ENCODE measurements around the gene SRP9.
"Not testable (repeated sequence)": the region's sequence is repeated elsewhere in the genome, so short reads cannot be mapped to it uniquely, and the experiment has no call there.

Gene SRP9

DNA sequence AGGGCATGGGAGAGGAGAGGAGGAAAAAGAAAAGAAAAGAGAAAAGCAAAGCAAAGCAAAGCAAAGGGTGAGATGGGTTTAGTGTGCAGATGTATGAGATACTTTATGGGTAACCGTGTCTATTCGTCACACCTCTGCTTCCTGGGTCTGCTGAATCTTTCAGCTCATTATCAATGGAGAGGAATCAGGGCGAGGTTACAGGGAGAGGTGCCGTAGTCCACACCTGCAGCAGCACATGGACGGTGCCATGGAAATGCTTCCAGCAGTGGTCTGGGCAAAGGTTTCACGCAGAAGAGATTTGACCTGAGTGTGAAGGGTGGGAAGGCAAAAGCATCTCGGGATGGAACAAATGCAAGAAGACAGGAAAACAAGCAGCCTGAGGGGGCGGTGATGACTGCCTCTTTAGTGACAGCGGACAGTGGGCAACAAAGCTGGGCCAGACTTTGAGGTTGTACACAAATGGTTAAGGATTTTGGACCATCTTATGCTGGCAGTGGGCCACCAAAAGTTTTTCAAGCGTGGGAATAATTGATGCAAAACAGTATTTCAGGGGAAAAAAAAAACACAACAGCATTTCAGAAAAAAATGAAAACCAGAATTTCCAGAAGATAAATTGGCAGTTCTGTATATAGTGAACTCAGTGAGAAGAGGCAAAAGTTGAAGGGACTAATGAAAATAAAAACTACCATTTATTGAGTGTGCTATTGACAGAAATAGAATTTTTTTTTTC, 19.5 kb upstream of the SRP9 start:
- no peak for DNase-seq

DNA sequence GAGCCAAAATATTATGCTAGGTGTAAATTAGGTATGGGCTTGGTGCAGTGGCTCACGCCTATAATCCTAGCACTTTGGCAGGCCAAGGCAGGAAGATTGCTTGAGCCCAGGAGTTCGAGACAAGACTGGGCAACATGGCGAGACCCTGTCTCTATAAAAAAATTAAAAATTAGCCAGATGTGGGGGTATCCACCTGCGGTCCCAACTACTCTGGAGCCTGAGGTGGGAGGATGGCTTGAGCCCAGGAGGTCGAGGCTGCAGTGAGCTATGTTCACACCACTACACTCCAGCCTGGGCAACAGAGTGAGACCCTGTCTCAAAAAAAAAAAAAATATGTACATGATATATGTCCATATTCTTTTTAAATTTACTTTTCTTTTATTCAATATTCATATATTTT, 17.7 kb upstream of the SRP9 start:
- DNase-seq = not testable (repeated sequence)

DNA sequence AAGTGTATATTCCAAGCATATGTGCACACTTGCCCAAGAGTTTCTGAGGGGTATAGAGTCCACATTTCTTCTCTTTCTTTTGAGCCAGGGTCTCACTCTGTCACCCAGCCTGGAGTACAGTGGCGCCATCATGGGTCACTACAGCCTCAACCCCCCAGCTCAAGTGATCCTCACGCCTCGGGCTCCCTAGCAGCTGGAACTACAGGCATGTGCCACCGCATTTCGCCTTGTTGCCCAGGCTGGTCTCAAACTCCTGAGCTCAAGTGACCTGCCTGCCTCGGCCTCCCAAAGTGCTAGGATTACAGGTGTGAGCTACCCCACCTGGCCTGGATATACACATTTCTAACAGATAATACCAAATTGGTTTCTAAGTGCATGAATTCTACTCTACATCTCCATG, 17.1 kb upstream of the SRP9 start:
- no peak for DNase-seq

DNA sequence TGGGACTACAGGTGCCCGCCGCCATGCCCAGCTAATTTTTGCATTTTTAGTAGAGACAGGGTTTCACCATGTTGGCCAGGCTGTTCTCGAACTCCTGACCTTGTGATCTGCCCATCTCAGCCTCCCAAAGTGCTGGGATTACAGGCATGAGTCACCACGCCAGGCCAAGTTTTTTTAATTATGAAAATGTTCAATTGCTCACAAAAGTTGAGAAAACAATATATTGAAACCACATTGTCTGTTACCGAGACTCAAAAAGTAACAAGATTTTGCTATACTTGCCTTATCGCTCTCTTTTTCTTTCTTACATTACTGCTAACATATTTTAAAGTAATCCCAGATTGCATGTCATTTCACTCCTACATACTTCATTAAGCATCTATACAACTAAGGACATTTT, 16.2 kb upstream of the SRP9 start:
- not testable (repeated sequence) for DNase-seq

DNA sequence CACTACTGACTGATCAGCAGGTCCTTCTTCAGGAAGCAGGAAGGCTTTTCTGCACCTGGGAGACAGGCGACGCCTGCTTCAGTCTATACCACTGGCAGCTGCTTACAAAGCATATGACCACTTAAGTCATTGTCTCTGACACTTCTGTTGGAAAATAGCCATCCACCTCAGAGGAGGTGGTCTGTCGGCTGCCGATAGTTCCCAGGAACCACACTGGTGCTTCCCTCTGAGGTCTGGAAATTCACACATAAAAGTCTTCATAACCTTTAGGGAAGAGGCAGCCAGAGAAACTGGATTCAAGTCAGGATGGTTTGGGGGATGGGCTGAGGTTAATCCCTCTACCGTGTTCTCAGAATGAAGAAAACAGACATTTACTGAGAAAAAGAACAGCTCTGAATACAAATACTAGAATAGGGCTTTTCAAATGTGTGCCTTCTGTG, 15.6 kb upstream of the SRP9 start:
- DNase-seq = peak; percentile 61

DNA sequence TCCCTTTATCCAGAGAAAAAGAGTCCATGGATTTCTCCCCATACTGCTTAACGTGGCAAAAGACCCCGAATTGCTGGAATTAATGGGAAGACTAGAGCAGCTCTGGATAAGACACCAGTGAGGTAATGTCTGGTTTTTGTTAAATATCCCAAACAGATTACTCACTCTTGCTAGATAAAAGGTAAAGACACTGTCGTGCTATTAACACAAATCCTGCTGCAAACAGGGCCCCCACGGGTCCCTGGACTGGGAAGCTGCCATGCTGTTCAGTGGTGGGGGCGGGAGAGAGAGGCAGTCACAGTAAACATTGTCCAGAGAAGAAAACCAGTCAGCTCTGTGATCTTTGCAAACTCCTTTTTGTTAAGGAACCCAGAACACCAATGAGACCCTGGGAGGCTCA, 15.2 kb upstream of the SRP9 start:
- no peak for DNase-seq

DNA sequence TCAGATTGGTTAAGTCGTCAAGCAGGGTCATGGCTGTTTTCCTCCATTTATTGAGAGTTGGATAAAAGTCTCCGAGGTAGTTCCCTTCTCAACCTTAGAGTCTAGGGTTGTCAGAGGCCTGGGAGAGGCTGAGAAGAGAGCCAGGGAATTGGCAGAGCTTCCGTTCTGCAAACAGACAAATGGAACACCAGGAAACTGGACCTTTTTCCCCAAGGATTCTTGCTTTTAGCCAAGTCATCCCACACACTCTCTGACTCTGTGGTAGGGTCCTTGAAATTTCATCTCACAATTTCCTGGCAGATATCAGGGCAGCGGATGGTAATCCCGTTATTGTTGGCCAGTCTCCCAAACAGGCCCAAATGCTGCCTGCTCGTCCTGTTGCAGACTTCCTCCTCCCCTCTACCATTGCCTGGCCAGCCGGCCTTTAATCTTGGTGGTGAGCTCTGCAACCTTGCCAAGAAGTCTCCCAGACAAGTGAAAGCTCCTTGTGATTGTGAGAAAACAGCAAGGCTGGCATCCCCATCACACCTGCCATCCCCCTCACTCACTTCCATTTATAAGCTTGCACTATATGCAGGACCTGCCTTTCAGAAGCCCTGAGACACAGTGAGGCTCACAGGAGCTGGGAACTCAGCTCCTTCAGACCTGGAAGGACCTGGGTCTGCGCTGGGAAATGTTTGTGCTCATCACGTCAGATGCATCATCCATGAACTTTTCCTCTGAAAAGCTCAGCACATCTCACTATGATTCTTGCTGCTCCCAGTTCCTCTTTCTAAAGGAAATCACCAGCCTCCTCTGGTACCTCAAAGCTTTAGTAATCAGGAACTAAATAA, 13.7 kb upstream of the SRP9 start:
- peak; percentile 72 for DNase-seq

DNA sequence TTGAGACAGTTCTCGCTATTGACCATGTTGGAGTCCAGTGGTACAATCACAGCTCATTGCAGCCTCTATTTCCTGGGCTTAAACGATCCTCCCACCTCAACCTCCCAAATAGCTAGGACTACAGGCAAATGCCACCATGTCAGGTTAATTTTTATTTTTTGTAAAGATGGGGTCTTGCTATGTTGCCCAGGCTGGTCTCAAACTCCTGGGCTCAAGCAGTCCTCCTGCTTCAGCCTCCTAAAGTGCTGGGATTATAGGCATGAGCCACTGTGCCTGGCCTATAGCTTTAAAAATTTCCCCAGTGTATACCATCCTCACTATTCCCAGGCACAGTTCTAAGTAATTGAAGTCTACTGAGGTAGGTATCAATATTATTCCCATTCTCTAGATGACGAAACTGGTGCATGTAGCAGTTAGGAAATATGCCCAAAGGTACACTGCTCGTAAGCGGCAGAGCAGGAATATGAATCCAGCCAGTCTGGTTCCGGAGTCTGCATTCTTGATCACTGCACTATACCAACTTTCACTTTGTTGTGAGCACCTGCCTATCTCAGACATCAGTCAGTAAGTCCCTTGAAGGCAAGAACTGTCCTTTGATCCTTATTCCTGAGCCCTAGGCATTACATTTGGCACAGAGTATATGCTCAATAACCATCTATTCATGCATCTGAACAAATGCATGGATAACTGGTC, 11.5 kb upstream of the SRP9 start:
- DNase-seq = no peak

DNA sequence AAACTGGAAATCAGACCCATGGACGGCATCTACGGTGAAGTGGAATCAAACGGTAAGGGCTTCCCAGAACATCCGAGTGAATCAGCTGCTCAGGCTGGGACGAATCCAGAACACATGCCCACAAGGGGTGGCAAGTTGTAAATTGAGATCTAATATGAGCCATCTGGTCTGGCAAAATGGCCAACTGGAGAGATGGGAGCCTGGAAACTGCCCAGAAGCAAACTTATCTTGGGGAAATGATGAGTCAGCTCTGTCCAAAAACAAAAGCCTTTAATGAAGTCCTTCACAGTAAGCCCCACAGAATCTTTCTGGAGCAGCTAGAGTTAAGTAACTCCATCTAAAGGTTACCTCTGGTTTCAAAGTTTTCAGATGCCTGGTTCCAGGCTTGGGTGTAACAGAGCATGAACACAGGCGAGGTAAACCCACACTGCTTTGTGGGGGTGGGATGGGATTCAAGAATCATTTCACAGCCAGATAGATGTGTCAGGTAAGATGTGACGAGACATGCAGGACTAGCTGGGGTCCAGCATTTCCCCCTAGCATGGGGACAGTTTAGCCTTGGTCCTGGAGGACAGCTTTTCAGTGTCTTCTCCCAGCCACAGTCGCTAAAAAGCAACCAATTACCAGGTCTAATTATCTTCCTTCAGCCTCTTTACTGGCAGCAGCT, 10.5 kb upstream of the SRP9 start:
- no peak for DNase-seq

DNA sequence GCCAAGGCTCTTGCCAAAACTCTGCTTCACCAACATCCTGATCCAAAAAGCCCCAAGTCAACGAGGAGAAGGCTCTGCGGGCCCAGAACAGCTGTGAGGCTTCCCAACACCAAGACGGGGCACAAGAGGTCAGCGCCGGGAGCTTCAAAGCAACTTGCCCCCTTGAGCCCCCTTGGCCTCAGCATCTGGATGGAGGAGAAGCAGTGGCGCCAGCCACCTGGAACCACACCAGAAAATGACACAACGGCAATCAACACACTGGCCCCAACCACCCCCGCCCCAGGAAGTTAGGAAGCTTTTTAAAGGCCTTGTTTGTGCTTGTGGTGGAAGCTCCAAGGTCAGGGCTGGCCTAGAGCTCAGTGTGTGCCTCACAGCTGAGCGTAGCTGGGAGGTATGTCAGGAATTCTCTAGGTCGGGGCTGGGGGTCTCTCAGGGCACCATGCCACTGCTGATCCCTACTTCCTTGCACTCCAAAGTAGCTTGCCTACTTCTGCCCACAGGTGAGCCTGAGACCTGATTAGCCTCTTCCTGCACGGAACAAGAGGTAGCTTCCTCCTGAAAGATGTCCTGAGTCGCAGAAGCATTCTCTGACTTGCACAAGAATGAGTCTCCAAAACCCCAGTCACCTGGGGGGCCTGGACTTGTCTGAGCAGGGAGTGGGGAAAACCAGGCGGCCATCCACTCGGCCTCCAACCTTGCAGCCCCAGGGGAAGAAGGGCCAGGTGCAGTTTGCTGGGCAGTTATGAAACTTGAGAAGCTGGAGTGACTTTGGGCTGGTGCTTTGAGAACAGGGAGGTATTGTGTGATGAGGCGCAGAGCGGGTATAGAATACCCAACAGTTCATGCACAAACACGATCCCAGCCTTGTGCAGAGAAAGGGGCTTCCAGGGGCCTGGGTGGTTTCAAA, 9.7 kb upstream of the SRP9 start:
- DNase-seq = peak; percentile 54

DNA sequence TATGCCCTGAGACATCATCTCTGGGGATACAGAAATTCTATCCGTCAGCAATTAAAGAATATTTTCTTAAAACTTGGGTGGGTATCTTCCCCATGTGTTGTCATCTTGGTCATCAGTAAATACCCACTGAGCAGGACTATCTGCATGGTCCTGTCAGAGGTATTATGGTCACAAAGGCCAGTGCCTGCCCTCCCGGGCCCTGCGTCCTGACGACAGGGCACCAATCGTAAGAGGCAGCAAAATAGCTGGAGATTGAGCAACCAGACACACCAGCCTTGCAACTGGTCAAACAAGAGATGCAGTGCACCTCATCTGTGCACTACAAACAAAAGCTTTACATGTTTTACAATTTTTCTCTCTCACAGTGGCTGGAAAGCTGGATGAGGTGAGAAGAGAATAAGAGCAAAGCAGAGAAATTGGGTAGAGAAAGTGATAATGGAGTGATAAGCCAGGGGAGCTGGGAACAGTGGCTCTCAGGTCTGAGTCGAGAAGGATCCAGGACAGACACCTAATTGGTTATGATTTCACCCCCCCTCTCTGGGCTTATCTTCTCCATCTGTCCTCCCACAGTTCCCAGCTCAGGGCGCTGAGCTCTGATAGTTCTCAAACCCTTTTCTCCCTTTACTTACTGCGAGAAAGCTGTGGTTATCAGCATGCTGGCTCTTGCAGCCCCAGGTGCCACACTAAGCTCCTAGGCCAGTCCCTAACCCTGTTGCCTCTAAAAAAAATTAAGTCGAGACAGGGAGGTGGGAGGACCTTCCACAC, 8.8 kb upstream of the SRP9 start:
- DNase-seq = peak; percentile 98

DNA sequence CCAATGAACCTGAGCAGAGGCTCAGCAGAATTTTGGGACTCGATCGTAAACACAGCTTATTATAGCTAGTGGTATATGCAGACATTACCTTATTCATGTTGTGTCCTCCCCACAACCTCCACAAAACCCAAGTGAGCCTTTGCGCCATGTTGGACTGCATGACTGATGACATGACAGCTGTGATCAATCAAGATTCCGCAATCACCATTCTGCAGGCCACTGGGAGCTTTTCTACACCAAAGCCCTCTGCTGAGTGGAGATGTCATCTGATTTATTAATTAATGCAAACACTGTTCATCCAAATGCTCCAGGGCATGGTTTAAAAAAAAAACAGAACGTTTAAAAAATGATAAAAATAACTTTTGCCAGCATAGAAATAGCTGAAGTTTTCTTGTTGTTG, 7.9 kb upstream of the SRP9 start:
- peak; percentile 74 for DNase-seq

DNA sequence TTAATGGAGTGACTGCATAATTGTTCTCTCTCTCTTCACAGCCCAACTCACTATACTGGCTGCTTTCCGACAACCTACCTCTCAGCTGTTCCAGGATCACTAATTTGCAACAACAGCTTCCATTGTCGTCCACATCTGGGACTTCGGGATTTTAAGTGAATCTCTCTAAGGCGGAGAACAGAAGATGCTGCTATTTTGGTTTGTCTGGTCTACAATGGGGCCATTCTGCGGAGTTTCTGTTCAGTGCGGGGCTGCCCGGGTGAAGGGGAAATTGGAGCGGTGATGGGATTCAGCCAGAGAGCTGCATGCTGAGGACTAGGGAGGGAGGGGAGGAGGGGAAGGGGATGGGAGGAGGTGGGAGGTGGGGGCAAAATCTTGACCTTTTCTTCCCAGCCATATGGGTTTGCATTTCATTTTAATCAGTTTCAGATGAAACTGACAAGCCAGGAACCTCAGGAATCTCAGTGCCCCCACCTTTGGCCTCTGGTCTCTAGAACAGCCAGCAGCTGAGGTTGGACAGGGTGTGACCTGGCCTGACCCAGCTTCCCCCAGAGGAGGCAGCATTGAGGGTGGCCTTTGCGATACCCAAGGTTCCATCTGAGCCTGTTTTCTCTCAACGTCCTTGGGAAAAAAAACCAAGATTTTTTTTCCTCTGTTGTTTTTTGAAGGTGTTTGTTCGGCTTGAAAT, 6.9 kb upstream of the SRP9 start:
- no peak for DNase-seq

DNA sequence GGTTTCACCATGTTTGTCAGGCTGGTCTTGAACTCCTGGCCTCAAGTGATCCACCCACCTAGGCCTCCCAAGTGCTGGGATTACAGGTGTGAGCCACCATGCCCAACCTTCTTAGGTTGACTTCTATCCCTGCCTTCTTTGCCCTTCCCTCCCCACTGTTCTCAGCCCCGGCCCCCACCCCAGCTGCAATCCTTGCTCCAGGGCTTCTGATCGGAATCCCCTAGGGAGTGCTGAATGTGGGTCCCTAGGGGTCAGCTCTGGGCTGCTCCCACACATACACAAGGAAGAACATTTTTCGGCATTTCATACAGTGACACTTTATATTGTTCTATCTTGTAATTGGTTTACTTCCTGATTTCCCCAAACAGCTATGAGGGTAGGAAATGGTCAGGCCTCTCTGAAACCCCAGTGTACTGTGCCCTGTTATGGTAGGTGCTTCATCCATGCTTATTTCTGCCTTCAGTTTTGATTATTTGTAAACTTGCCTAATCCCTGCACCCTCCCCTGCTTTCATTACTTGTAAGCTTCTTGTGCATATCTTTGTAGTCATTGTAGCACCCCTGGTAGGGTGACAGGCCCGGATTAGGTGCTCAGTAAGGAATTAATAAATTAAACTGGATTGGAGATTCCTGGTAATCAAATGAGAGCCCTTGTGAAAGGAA, 5.8 kb upstream of the SRP9 start:
- peak; percentile 81 for DNase-seq

DNA sequence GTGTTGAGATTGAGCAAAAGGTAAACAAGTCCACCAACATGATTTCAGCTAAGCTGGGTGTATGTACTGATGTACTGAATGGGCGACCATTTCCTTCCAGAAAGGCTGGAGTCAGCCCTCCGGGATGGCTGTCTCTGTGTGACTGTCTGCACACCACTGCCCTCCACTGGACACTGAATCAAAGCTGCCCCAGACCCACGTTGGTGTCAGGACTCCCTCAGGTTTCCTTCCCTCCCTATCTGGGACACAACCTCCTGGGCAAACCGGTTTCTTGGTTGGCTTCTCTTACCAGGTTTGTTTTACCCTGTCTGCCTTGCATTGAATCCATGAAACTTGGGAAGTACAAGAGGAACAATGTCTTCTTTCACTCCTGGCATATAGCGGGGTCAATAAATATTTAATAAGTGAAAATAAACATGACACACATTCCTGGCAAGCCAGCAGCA, 5.3 kb upstream of the SRP9 start:
- peak; percentile 98 for DNase-seq

DNA sequence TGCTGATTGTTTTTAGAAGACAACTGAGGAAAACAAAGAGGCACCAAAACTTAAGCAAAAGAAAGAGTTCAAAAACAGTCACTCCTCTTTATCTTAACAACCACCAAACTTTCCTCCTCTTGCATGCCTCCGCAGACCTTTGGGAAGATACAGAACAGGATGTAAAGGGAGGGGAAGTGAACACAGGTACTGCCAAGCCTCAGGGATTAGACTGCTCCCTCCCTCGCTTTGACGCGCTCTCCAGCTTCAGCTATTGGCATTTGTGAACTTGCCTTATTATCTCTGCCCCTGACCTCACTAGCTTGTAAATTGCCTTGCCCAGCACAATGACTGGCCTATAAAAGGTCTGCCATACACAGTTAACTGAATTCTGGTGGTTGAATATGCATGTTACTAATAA, 4.8 kb upstream of the SRP9 start:
- peak; percentile 67 for DNase-seq

DNA sequence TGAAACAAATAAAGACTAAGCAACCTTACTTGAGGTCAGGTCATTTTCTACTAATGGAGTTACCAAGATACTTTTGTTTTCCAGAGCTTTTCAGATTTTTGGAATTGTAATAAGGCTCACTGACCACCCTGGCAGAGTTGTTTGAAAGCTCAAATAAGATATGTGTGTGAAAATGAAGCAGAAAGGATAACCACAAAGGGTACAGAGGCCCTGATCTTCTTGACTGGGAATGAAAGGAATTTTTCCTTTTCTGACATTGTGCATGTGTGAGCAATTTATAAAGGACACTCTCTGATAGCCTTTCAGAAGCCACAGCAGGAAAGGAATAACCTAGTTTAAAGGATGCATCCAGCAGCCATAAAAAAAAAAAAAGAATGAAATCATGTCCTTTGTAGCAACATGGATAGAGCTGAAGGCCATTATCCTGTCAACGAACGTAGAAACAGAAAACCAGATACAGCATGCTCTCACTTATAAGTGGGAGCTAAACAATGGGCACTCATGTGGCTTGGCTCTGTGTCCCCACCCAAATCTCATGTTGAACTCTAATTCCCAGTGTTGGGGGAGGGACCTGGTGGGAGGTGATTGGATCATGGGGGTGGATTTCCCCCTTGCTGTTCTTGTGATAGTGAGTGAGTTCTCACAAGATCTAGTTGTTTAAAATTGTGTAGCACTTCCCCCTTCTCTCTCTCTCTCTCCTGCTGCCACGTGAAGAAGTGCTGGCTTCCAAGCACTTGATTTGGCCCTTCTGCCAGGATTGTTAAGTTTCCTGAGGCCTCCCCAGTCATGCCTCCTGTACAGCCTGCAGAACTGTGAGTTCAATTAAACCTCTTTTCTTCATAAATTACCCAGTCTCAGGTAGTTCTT, 3.1 kb upstream of the SRP9 start:
- DNase-seq = no peak

DNA sequence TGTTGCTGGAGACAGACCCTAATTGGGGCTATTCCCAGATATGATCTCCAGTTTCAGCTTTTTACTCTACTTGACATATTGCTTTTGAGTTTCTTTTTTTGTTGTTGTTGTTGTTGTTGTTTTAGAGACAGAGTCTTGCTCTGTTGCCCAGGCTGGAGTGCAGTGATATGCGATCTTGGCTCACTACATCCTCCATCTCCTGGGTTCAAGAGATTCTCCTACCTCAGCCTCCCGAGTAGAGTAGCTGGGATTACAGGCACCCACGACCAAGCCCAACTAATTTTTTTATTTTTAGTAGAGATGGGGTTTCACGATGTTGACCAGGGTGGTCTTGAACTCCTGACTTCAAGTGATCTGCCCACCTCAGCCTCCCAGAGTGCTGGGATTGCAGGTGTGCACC, 1.3 kb upstream of the SRP9 start:
- no peak for DNase-seq

DNA sequence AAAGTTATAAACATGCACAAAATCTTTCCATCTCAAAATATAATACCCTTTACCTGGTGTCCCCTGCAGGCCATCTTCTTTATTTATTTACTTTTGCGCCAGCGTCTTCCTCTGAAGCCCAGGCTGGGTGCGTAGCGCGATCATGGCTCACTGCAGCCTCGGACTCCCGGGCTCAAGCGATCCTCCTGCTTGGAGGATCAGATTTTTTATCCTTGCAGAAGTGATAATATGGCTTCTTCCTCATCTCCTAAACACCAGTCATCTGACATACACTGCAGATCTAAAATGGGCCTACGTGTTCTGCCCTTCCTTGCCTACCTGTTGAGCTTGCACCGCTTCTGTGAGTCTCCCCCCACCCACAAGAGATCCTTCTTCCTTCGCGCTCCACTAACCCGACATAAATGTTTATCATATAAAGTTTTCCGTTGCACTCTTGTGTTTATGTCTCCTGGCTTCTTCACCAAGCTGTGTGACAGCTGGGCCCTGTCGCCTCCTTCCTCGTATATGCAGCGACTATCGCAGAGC, 506 bp upstream of the SRP9 start:
- no peak for DNase-seq
